ENCODE data around the gene UBLCP1.
"Not testable (repeated sequence)": the region's sequence is repeated elsewhere in the genome, so short reads cannot be mapped to it uniquely, and the experiment has no call there.

UBLCP1 gene

GRCh38 chr5:159218595-159219023 is 44.5 kb upstream of the UBLCP1 start:
- Histone ChIP-seq H3K27me3 (ENCODE audit: insufficient read depth, low read depth, severe bottlenecking) (no peaks in the 10 kb centered on the region), H3K9me3 (ENCODE audit: severe bottlenecking) (no peaks in the 10 kb centered on the region), H3K36me3 (no peaks in the 10 kb centered on the region), H3K4me3 (ENCODE audit: low read depth, low read length) (no peak overlapping the region), H3K27ac (no peak overlapping the region)
- DNase-seq, result no peak
- no peak for TF ChIP-seq CTCF (IDR thresholded peaks at IDR 0.05; ENCODE audit: low read depth, low read length)

- Histone ChIP-seq H3K27me3 (ENCODE audit: insufficient read depth, low read depth, severe bottlenecking) (no peaks in the 10 kb centered on the region), H3K9me3 (ENCODE audit: severe bottlenecking) (no peaks in the 10 kb centered on the region), H3K27ac (no peak overlapping the region), H3K36me3 (no peaks in the 10 kb centered on the region), H3K4me3 (ENCODE audit: low read depth, low read length) (no peak overlapping the region)
- TF ChIP-seq CTCF (IDR thresholded peaks at IDR 0.05; ENCODE audit: low read depth, low read length), result no peak
- no peak for DNase-seq
Observed at GRCh38 chr5:159220206-159220605, 42.9 kb upstream of the UBLCP1 start.

GRCh38 chr5:159223469-159223868 is 39.6 kb upstream of the UBLCP1 start:
- no peak overlapping the region for H3K27ac ChIP-seq
- no peak for DNase-seq
- H3K9me3 ChIP-seq (ENCODE audit: severe bottlenecking), result no peaks in the 10 kb centered on the region
- H3K4me3 ChIP-seq (ENCODE audit: low read depth, low read length), result no peak overlapping the region
- TF ChIP-seq CTCF (IDR thresholded peaks at IDR 0.05; ENCODE audit: low read depth, low read length), result no peak
- no peaks in the 10 kb centered on the region for H3K27me3 ChIP-seq (ENCODE audit: insufficient read depth, low read depth, severe bottlenecking)
- no peaks in the 10 kb centered on the region for H3K36me3 ChIP-seq

- Histone ChIP-seq H3K27me3 (ENCODE audit: insufficient read depth, low read depth, severe bottlenecking) (no peaks in the 10 kb centered on the region), H3K9me3 (ENCODE audit: severe bottlenecking) (no peaks in the 10 kb centered on the region), H3K36me3 (no peaks in the 10 kb centered on the region), H3K27ac (no peak overlapping the region), H3K4me3 (ENCODE audit: low read depth, low read length) (no peak overlapping the region)
- no peak for DNase-seq
- TF ChIP-seq CTCF (IDR thresholded peaks at IDR 0.05; ENCODE audit: low read depth, low read length), result no peak
Observed at GRCh38 chr5:159224471-159224870, 38.6 kb upstream of the UBLCP1 start.

- TF ChIP-seq CTCF (IDR thresholded peaks at IDR 0.05; ENCODE audit: low read depth, low read length), result no peak
- no peaks in the 10 kb centered on the region for H3K27me3 ChIP-seq (ENCODE audit: insufficient read depth, low read depth, severe bottlenecking)
- DNase-seq, result no peak
- H3K9me3 ChIP-seq (ENCODE audit: severe bottlenecking), result no peaks in the 10 kb centered on the region
- H3K4me3 ChIP-seq (ENCODE audit: low read depth, low read length), result no peak overlapping the region
- H3K36me3 ChIP-seq, result no peaks in the 10 kb centered on the region
- H3K27ac ChIP-seq, result no peak overlapping the region
Observed at GRCh38 chr5:159226451-159226850, 36.6 kb upstream of the UBLCP1 start.

GRCh38 chr5:159227452-159227851 is 35.6 kb upstream of the UBLCP1 start:
- Histone ChIP-seq H3K27me3 (ENCODE audit: insufficient read depth, low read depth, severe bottlenecking) (no peaks in the 10 kb centered on the region), H3K36me3 (no peaks in the 10 kb centered on the region), H3K27ac (no peak overlapping the region), H3K4me3 (ENCODE audit: low read depth, low read length) (no peak overlapping the region), H3K9me3 (ENCODE audit: severe bottlenecking) (no peaks in the 10 kb centered on the region)
- no peak for TF ChIP-seq CTCF (IDR thresholded peaks at IDR 0.05; ENCODE audit: low read depth, low read length)
- no peak for DNase-seq

GRCh38 chr5:159228097-159228496 is 35.0 kb upstream of the UBLCP1 start:
- H3K27ac ChIP-seq; H3K4me3 ChIP-seq (ENCODE audit: low read depth, low read length): not testable (repeated sequence)

More at GRCh38 chr5:159228097-159228496, 35.0 kb upstream of the UBLCP1 start:
- H3K36me3 ChIP-seq; DNase-seq; H3K9me3 ChIP-seq (ENCODE audit: severe bottlenecking); H3K27me3 ChIP-seq (ENCODE audit: insufficient read depth, low read depth, severe bottlenecking): not testable (repeated sequence)

All from WERI-Rb-1 (cell line).